SJCRH30 (cell line): ENCODE data around the gene CDH26. TPM values are rescaled to one million over a fixed set of nuclear protein-coding genes. Genes with fewer than 3 reads are reported as not detected.
A peak's percentile ranks its signal among the peaks of the same experiment; 100 is the strongest.

Experiments
- DNase-seq, 2 experiments: peaks; one replicate each; pipeline ENCODE4 v3.0.0-alpha.2; 2015 to 2020
- H3K27ac ChIP-seq: fragments of 250-450 bp; sonication (Bioruptor Pico); 2 replicates; pipeline ENCODE4 v1.5.1; 2020; ENCODE audit warnings: mild to moderate bottlenecking, moderate library complexity
- H3K27me3 ChIP-seq: fragments of 250-450 bp; sonication (Bioruptor Pico); 2 replicates; pipeline ENCODE4 v1.5.1; 2020; ENCODE audit warnings: mild to moderate bottlenecking, moderate library complexity
- H3K36me3 ChIP-seq: fragments of 250-450 bp; sonication (Bioruptor Pico); 2 replicates; pipeline ENCODE4 v1.5.1; 2020; ENCODE audit warnings: mild to moderate bottlenecking, moderate library complexity
- H3K4me1 ChIP-seq: fragments of 250-450 bp; sonication (Bioruptor Pico); 2 replicates; pipeline ENCODE4 v1.5.1; 2020; ENCODE audit warnings: mild to moderate bottlenecking, moderate library complexity
- H3K4me3 ChIP-seq: fragments of 250-450 bp; sonication (Bioruptor Pico); 2 replicates; pipeline ENCODE4 v1.5.1; 2020; ENCODE audit warnings: mild to moderate bottlenecking, moderate library complexity
- H3K9me3 ChIP-seq: fragments of 250-450 bp; sonication (Bioruptor Pico); replicated peaks from 2 replicates; pipeline ENCODE4 v1.5.1; 2020; ENCODE audit warnings: mild to moderate bottlenecking, moderate library complexity
- total RNA-seq: library from RNA; depleted of rRNA; stranded (reverse); fragments of >200 nt; shearing (Covaris generic); gene quantifications from 2 replicates; pipeline ENCODE4 v1.2.3, GENCODE V29; 2014

CDH26 gene
- total RNA-seq, 1 experiment from 2014 or later: 0.32 TPM

GRCh38 chr20:60008130-60008808 lies 50.0 kb downstream of the CDH26 start:
- no peak for DNase-seq
- Histone ChIP-seq H3K27me3 (no peaks in the 10 kb centered on the region), H3K36me3 (no peaks in the 10 kb centered on the region), H3K27ac (no peak overlapping the region), H3K4me1 (peaks cover 30% of the 10 kb centered on the region), H3K4me3 (no peak overlapping the region), H3K9me3 (no peaks in the 10 kb centered on the region)

DNA sequence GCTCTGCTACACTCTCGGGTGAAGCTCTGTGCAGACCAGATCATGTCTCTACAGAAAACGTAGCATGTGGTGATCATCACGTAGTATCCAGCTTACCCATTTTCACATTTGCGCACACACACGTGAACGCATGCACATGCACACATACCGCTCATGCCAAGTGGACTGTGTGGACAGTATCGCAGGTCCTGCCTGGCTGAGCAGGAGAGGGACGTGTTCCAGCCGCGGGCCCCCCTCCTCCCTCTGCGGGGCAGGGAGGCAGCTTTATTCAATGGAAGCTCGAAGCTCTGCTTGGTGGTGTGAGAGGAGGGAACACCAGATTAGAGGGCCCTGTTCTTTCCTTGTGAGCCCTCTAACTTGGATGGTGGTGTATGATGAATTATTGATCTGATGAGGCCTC lies 51.1 kb downstream of the CDH26 start:
- no peaks in the 10 kb centered on the region for H3K36me3 ChIP-seq
- no peak for DNase-seq
- H3K9me3 ChIP-seq: no peaks in the 10 kb centered on the region
- no peak overlapping the region for H3K4me3 ChIP-seq
- peaks cover 40% of the 10 kb centered on the region for H3K4me1 ChIP-seq
- H3K27me3 ChIP-seq: no peaks in the 10 kb centered on the region
- H3K27ac ChIP-seq: no peak overlapping the region

- Histone ChIP-seq H3K9me3 (no peaks in the 10 kb centered on the region), H3K27ac (peak overlapping the region; percentile 95), H3K4me3 (no peak overlapping the region), H3K36me3 (no peaks in the 10 kb centered on the region), H3K4me1 (peaks cover 44% of the 10 kb centered on the region), H3K27me3 (no peaks in the 10 kb centered on the region)
- peak; percentile 40 to 78 for DNase-seq
These were observed 51.8 kb downstream of the CDH26 start for GRCh38 chr20:60009826-60010616.

GRCh38 chr20:60010689-60011458 lies 52.7 kb downstream of the CDH26 start:
- peaks cover under 1% of the 10 kb centered on the region; the same call in 1 of the 2 replicates for H3K9me3 ChIP-seq
- no peaks in the 10 kb centered on the region for H3K36me3 ChIP-seq
- peak overlapping the region; percentile 95 for H3K27ac ChIP-seq
- peak; percentile 74 to 86 for DNase-seq
- peaks cover 44% of the 10 kb centered on the region for H3K4me1 ChIP-seq
- no peaks in the 10 kb centered on the region for H3K27me3 ChIP-seq
- peak overlapping the region; percentile 23 for H3K4me3 ChIP-seq

GRCh38 chr20:60011512-60012507 lies 53.6 kb downstream of the CDH26 start:
- Histone ChIP-seq H3K4me3 (peak overlapping the region; percentile 23), H3K9me3 (peaks cover 3% of the 10 kb centered on the region; the same call in 1 of the 2 replicates), H3K27me3 (no peaks in the 10 kb centered on the region), H3K4me1 (peaks cover 44% of the 10 kb centered on the region), H3K27ac (peak overlapping the region; percentile 95), H3K36me3 (no peaks in the 10 kb centered on the region)
- peak; percentile 100 for DNase-seq

DNA sequence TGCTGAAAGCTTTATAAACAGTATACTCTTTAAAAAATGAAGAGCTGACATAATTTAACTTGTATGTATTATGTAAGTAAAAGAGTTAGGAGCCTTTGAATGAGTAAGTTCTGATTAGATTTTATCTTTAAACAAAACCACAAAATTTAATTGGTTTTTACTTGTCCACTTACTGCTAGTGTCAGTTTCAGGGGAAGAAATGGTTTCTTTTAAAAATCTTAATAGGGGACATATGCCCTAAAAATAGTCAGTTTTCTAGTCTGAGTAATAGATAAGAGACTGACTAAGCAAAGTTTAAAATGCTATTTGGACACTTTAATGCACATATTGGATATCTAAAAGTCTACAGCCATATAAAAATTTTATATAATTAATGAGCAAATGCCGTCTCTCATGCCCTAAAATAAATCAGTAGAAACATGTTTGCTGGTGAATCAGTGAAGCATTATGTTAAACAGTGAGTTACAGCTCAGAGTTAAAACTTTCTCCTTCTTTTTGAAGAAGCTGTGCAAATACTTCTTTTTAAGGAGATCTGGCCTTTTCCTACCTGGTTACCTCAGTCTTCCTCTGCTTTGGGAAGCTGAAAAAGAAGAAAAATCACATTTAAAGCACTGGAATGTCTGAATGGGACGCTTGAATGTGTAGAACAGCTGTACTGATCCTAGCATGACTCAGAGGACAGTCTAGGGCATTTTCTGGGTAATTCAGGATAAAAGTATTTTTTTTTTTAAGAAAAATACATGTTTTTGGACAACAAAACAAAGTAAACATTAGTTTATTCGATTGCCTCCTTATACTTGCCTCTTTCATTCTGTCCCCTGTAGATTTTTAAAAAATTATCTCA lies 55.3 kb downstream of the CDH26 start:
- Histone ChIP-seq H3K36me3 (no peaks in the 10 kb centered on the region), H3K27ac (peak overlapping the region; percentile 95), H3K27me3 (no peaks in the 10 kb centered on the region), H3K4me3 (peak overlapping the region; percentile 1; the same call in 1 of the 2 replicates), H3K9me3 (peaks cover 8% of the 10 kb centered on the region; the same call in 1 of the 2 replicates), H3K4me1 (peaks cover 44% of the 10 kb centered on the region)
- DNase-seq: peak; percentile 50 to 84

DNA sequence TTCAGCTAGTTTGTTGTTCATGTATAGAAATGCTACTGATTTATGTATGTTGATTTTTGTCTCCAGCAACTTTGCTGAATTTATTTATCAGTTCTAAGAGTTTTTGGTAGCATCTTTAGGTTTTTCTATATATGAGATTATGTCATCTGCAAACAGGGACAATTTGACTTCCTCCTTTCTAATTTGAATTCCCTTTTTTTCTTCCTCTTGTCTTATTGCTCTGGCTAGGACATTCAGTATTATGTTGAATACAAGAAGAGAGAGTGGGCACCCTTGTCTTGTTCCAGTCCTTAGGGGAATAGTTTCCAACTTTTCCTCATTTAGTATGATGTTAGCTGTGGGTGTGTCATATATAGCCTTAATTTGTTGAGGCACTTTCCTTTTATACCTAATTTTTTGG lies 58.2 kb downstream of the CDH26 start:
- Histone ChIP-seq H3K27ac (no peak overlapping the region), H3K36me3 (no peaks in the 10 kb centered on the region), H3K27me3 (no peaks in the 10 kb centered on the region), H3K4me1 (peaks cover 31% of the 10 kb centered on the region), H3K4me3 (no peak overlapping the region), H3K9me3 (peaks cover 8% of the 10 kb centered on the region; the same call in 1 of the 2 replicates)
- no peak for DNase-seq

DNA sequence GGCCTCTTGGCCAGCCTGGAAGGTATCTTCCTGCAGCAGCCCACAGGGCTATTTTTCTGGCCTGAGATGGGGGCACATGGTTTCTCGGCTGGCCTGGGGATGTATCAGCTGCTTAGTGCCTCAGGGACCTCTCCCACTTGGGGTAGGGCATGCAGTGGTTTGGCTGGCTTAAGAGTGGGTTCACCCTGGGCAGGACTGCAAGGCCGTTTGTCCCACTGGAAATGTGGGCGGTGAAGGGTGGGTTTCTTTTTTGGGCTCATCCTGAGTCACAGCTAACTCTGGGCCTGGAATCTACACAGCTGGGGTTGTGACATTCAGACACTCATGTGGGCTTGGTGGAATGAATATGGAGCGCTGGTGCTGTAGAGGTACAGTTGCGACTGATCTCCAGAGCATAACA lies 62.0 kb downstream of the CDH26 start:
- Histone ChIP-seq H3K9me3 (peaks cover 8% of the 10 kb centered on the region; the same call in 1 of the 2 replicates), H3K27me3 (no peaks in the 10 kb centered on the region), H3K27ac (no peak overlapping the region), H3K4me1 (no peaks in the 10 kb centered on the region), H3K36me3 (no peaks in the 10 kb centered on the region), H3K4me3 (no peak overlapping the region)
- DNase-seq: no peak

DNA sequence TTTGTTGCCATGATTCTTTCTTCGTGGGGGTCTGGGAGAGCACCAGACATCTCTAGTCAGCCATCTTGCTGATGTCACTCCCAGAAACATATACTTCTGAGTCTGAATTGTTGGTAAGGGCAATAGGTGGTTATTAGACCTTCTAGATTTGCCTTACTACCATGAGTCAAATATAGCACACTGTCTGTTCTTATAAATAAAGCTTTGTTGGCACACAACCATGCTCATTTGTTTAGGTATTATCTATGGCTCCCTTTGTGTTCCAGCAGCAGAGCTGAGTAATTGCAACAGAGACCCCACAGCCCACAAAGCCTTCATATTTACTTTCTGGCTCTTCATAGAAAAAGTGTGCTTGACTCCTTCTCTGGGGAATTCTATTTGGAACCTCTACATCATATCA lies 62.9 kb downstream of the CDH26 start:
- Histone ChIP-seq H3K9me3 (peaks cover 5% of the 10 kb centered on the region; the same call in 1 of the 2 replicates), H3K27me3 (no peaks in the 10 kb centered on the region), H3K36me3 (no peaks in the 10 kb centered on the region), H3K4me3 (no peak overlapping the region), H3K27ac (no peak overlapping the region), H3K4me1 (no peaks in the 10 kb centered on the region)
- DNase-seq: no peak

GRCh38 chr20:60022849-60023248 lies 64.6 kb downstream of the CDH26 start:
- DNase-seq: no peak
- no peaks in the 10 kb centered on the region for H3K36me3 ChIP-seq

GRCh38 chr20:60024245-60024644 lies 66.0 kb downstream of the CDH26 start:
- Histone ChIP-seq H3K36me3 (no peaks in the 10 kb centered on the region), H3K27ac (no peak overlapping the region), H3K4me1 (no peaks in the 10 kb centered on the region; the same call in 1 of the 2 replicates), H3K9me3 (peaks cover 6% of the 10 kb centered on the region; the same call in 1 of the 2 replicates), H3K27me3 (no peaks in the 10 kb centered on the region), H3K4me3 (no peak overlapping the region)
- no peak for DNase-seq

More at GRCh38 chr20:60022849-60023248, 64.6 kb downstream of the CDH26 start:
- Histone ChIP-seq H3K4me3 (no peak overlapping the region), H3K27ac (no peak overlapping the region), H3K9me3 (peaks cover 11% of the 10 kb centered on the region; the same call in 1 of the 2 replicates), H3K27me3 (no peaks in the 10 kb centered on the region), H3K4me1 (no peaks in the 10 kb centered on the region; the same call in 1 of the 2 replicates)

DNA sequence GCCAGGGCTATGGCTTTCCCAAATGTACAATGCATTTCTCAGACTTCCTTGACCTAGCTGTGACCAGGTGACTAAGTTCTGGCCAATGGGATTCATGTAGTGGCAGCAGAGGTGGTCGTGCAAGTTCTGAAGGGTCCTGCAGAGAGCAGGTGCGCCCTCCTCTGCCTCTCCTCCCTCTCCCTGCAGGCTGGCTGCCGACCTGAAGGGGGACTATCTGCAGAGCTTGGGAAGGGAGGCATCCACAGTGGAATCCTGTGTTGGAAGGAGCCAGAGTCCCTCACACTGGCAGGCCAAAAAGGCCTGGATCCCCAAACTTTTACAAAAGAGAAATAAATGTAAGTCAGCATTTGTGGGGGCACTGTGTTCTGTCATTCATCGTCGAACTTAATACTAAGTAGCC lies 66.6 kb downstream of the CDH26 start:
- no peak for DNase-seq
- H3K4me3 ChIP-seq: no peak overlapping the region
- H3K9me3 ChIP-seq: peaks cover 6% of the 10 kb centered on the region

GRCh38 chr20:60026010-60026409 lies 67.8 kb downstream of the CDH26 start:
- DNase-seq: no peak
- peaks cover 6% of the 10 kb centered on the region for H3K9me3 ChIP-seq
- H3K36me3 ChIP-seq: no peaks in the 10 kb centered on the region
- H3K4me1 ChIP-seq: no peaks in the 10 kb centered on the region; the same call in 1 of the 2 replicates
- no peak overlapping the region for H3K27ac ChIP-seq
- H3K4me3 ChIP-seq: no peak overlapping the region
- H3K27me3 ChIP-seq: no peaks in the 10 kb centered on the region

More for the DNA sequence above, 66.6 kb downstream of the CDH26 start:
- Histone ChIP-seq H3K27me3 (no peaks in the 10 kb centered on the region), H3K36me3 (no peaks in the 10 kb centered on the region), H3K4me1 (no peaks in the 10 kb centered on the region; the same call in 1 of the 2 replicates), H3K27ac (no peak overlapping the region)
